OCI-LY3 (cell line): ENCODE data around the gene MAPK7.
A peak's percentile ranks its signal among the peaks of the same experiment; 100 is the strongest.

ENCODE experiments used
- H2AFZ ChIP-seq: fragments of 200-600, 300-600 bp; shearing (Covaris generic); 2 replicates; pipeline ENCODE4 v1.6.0; 2014; ENCODE audit warnings: antibody characterized with exemption, low read depth, low read length
- H3K27ac ChIP-seq: fragments of 200-600, 300-600 bp; sonication (generic); 2 replicates; pipeline ENCODE4 v1.5.1; 2014; ENCODE audit warnings: mild to moderate bottlenecking, low read length, moderate library complexity, mixed read lengths
- H3K27me3 ChIP-seq: fragments of 200-600, 300-600 bp; sonication (generic); 2 replicates; pipeline ENCODE4 v1.6.1; 2014; ENCODE audit warnings: low read depth, low read length, mixed read lengths
- H3K36me3 ChIP-seq: fragments of 200-600, 300-600 bp; sonication (generic); replicated peaks from 2 replicates; pipeline ENCODE3; 2014; ENCODE audit warnings: low read depth, low read length, mixed read lengths
- H3K4me1 ChIP-seq: fragments of 300-600, 200-600 bp; sonication (generic); 2 replicates; pipeline ENCODE4 v1.6.1; 2014; ENCODE audit warnings: low read length, mixed read lengths
- H3K4me2 ChIP-seq: fragments of 200-600, 300-600 bp; sonication (generic); 2 replicates; pipeline ENCODE4 v1.6.1; 2014; ENCODE audit warnings: low read length, mixed read lengths
- H3K4me3 ChIP-seq: fragments of 300-600, 200-600 bp; sonication (generic); 2 replicates; pipeline ENCODE4 v1.5.1; 2014; ENCODE audit warnings: antibody characterized with exemption, mild to moderate bottlenecking, low read length, moderate library complexity
- H3K79me2 ChIP-seq: fragments of 300-600, 200-600 bp; shearing (Covaris generic); 2 replicates; pipeline ENCODE4 v1.6.1; 2014; ENCODE audit warnings: mild to moderate bottlenecking, low read length, mixed read lengths
- H3K9ac ChIP-seq: fragments of 300-600, 200-600 bp; shearing (Covaris generic); 2 replicates; pipeline ENCODE4 v1.6.0; 2014; ENCODE audit warnings: mild to moderate bottlenecking, low read length, moderate library complexity
- H3K9me3 ChIP-seq: fragments of 200-600, 300-600 bp; shearing (Covaris generic); 2 replicates; pipeline ENCODE4 v1.6.1; 2014; ENCODE audit warnings: low read length, mixed read lengths; ENCODE audit not compliant: insufficient read depth
- H4K20me1 ChIP-seq: fragments of 200-600, 300-600 bp; sonication (generic); 2 replicates; pipeline ENCODE4 v1.6.1; 2016; ENCODE audit warnings: low read length, mixed read lengths; ENCODE audit not compliant: insufficient read depth
- EZH2phosphoT487 ChIP-seq: fragments of 200-600 bp; shearing (Covaris generic); IDR thresholded peaks from 2 replicates; pipeline ENCODE4 v1.6.1; 2018; ENCODE audit warnings: antibody characterized with exemption, mixed run types, low read depth
- TF ChIP-seq, protein P1 (sequence below): fragments of 200-600, 300-600 bp; sonication (generic); IDR thresholded peaks from 2 replicates; pipeline ENCODE4 v1.5.1; 2014; ENCODE audit warnings: antibody characterized with exemption, low read length, low read depth

Gene MAPK7

DNA sequence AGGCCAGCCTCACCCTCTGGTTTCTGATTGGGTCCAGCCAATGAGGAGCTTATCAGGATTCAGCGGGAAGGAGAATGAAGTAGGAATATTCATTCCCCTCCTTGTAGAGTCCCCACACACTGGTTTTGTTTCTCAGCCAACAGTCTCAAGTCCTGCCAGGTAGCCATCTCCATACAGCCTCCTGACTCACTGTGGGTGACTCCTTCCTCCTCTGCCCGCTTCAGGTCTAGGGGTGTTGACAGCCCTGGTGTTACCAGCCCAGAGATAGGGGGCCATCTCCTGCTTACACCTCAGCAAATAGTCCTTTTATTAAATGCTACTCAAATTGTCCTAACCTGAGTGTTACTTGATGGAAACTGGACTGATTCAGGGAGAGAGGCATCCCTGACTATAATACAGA lies 12.7 kb downstream of the MAPK7 start:
- TF ChIP-seq, protein P1, sequence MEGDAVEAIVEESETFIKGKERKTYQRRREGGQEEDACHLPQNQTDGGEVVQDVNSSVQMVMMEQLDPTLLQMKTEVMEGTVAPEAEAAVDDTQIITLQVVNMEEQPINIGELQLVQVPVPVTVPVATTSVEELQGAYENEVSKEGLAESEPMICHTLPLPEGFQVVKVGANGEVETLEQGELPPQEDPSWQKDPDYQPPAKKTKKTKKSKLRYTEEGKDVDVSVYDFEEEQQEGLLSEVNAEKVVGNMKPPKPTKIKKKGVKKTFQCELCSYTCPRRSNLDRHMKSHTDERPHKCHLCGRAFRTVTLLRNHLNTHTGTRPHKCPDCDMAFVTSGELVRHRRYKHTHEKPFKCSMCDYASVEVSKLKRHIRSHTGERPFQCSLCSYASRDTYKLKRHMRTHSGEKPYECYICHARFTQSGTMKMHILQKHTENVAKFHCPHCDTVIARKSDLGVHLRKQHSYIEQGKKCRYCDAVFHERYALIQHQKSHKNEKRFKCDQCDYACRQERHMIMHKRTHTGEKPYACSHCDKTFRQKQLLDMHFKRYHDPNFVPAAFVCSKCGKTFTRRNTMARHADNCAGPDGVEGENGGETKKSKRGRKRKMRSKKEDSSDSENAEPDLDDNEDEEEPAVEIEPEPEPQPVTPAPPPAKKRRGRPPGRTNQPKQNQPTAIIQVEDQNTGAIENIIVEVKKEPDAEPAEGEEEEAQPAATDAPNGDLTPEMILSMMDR = no peak
- no peak for TF ChIP-seq EZH2phosphoT487
- no peak overlapping the region for H3K4me3 ChIP-seq
- no peaks in the 10 kb centered on the region for H3K79me2 ChIP-seq
- H3K9ac ChIP-seq = no peak overlapping the region
- no peaks in the 10 kb centered on the region for H4K20me1 ChIP-seq
- H3K27me3 ChIP-seq = no peaks in the 10 kb centered on the region
- H3K27ac ChIP-seq = no peak overlapping the region
- no peak overlapping the region for H3K4me2 ChIP-seq
- H3K4me1 ChIP-seq = no peaks in the 10 kb centered on the region
- no peak overlapping the region for H2AFZ ChIP-seq
- no peaks in the 10 kb centered on the region for H3K36me3 ChIP-seq
- H3K9me3 ChIP-seq = no peaks in the 10 kb centered on the region

DNA sequence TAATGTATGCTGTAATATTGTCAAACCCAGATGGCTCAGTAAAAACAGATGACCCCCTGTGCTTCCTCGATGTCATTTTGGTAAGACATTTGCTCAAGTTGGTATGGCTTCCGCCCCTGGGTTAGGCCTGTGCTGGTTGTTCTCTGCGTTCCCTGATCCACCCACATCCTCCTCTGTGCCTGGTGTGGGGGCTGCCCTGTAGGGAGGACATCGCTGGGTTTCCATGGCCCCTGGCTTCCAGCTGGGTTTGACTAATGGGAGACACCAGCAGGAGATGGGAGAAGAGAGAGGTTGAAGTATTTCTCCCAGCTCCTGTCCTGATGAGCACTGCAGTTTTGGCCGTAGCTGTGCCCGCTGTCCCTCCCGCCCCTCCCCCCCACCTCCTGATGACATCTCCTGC lies 13.1 kb downstream of the MAPK7 start:
- Histone ChIP-seq H3K27me3 (no peaks in the 10 kb centered on the region), H3K4me2 (no peak overlapping the region), H3K4me1 (no peaks in the 10 kb centered on the region), H3K79me2 (no peaks in the 10 kb centered on the region), H3K4me3 (no peak overlapping the region), H3K36me3 (no peaks in the 10 kb centered on the region), H3K27ac (no peak overlapping the region), H3K9ac (no peak overlapping the region), H4K20me1 (no peaks in the 10 kb centered on the region), H2AFZ (no peak overlapping the region), H3K9me3 (no peaks in the 10 kb centered on the region)
- TF ChIP-seq, protein P1 = no peak
- no peak for TF ChIP-seq EZH2phosphoT487

DNA sequence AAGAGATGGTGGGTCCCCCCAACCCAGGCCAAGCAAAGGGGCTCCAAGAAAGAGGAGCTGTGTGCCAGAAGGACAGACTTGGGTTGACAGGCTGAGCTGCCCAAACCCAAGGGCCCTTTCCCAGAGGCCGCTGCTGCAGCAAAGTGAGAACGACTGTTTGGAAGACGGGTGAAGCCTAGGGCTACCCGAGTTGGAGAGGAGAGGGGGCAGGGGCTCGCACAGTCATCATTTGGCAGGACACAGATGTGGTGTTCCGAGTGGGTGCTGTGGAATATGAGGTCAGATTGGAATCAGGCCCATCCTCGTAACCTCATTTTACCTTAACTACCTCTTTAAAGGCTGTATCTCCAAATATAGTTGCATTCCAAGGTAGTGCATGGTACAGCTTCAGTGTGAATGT lies 14.0 kb downstream of the MAPK7 start:
- Histone ChIP-seq H4K20me1 (no peaks in the 10 kb centered on the region), H3K27me3 (no peaks in the 10 kb centered on the region), H3K9ac (no peak overlapping the region), H3K79me2 (no peaks in the 10 kb centered on the region), H3K4me3 (no peak overlapping the region), H3K36me3 (no peaks in the 10 kb centered on the region), H3K9me3 (no peaks in the 10 kb centered on the region), H3K27ac (no peak overlapping the region), H3K4me1 (0 out of 2 replicates have a peak, but pooled peaks cover under 1% of the 10 kb centered on the region), H3K4me2 (no peak overlapping the region), H2AFZ (no peak overlapping the region)
- TF ChIP-seq, protein P1 = no peak
- no peak for TF ChIP-seq EZH2phosphoT487

DNA sequence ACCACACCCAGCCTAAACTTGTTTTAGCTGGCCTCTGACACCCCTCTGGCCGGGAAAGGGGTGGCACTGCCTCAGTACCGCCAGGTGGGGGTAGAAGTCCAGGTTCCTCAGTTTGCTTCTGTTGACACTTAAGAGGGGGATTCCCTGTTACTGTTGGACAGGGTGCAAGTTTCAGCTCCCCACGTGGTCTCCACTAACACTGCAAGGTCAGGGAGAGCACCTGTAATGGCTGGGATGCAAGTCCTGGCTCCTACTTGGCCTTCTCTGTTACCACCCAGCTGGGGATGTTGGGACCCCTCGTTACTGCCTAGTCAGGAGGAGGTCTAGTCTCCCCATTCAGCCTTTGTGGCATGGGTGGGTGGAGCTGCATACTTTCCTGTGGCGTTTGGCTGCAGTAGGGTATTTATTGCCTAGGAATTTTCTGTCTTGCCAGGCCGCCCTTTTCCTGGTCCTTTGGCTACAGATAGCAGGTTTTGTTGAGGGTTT lies 19.3 kb downstream of the MAPK7 start:
- TF ChIP-seq, protein P1 = peak; percentile 51
- no peak for TF ChIP-seq EZH2phosphoT487
- Histone ChIP-seq H3K4me3 (no peak overlapping the region), H3K79me2 (no peaks in the 10 kb centered on the region), H4K20me1 (no peaks in the 10 kb centered on the region), H3K27ac (no peak overlapping the region), H3K9me3 (no peaks in the 10 kb centered on the region), H3K36me3 (no peaks in the 10 kb centered on the region), H2AFZ (no peak overlapping the region), H3K4me1 (peaks cover 7% of the 10 kb centered on the region), H3K4me2 (peak overlapping the region; percentile 28; the same call in 1 of the 2 replicates), H3K27me3 (no peaks in the 10 kb centered on the region), H3K9ac (no peak overlapping the region)
